Endothelial cell of umbilical vein (primary cell): ENCODE measurements around the gene MEX3C.

ENCODE experiments used
- CTCF ChIP-seq, 2 donors: IDR thresholded peaks; 1 replicate in 1 of 2; 2 replicates in 1 of 2; pipeline ENCODE4 v1.5.1; 2011; ENCODE audit warnings: low read length in 2 of 2, mild to moderate bottlenecking in 2 of 2, moderate library complexity in 2 of 2, control low read depth in 1 of 2, inconsistent platforms in 1 of 2, low read depth in 1 of 2; ENCODE audit not compliant: insufficient read depth in 1 of 2; ENCODE audit errors: extremely low read depth in 1 of 2
- EZH2 ChIP-seq: IDR thresholded peaks from 2 replicates; pipeline ENCODE4 v1.6.1; 2012; ENCODE audit warnings: borderline replicate concordance, low read depth, mild to moderate bottlenecking, moderate library complexity, low read length, inconsistent platforms; ENCODE audit not compliant: severe bottlenecking
- JUN ChIP-seq: IDR thresholded peaks from 2 replicates; pipeline ENCODE4 v1.6.1; 2011; ENCODE audit warnings: borderline replicate concordance, low read depth; ENCODE audit not compliant: insufficient read length, insufficient read depth
- MAX ChIP-seq: IDR thresholded peaks from 2 replicates; pipeline ENCODE4 v1.6.1; 2011; ENCODE audit not compliant: insufficient read depth, insufficient read length
- MYC ChIP-seq: IDR thresholded peaks from one replicate; pipeline ENCODE4 v1.6.1; 2011; ENCODE audit warnings: mild to moderate bottlenecking, low read depth, low read length
- POLR2A ChIP-seq: IDR thresholded peaks from 2 replicates; pipeline ENCODE4 v1.6.1; 2012; ENCODE audit warnings: low read depth, mild to moderate bottlenecking, control low read depth, low read length
- POLR2AphosphoS5 ChIP-seq: IDR thresholded peaks from 2 replicates; pipeline ENCODE4 v1.6.1; 2012; ENCODE audit warnings: low read depth, mild to moderate bottlenecking, control low read depth, low read length, moderate library complexity; ENCODE audit not compliant: insufficient read depth

- no peak for TF ChIP-seq CTCF (IDR thresholded peaks at IDR 0.05; ENCODE audit: extremely low read depth in 1 of 2, insufficient read depth in 1 of 2, low read depth in 1 of 2, low read length in 2 of 2)
- no peak for TF ChIP-seq POLR2A
- no peak for TF ChIP-seq MAX
- TF ChIP-seq JUN = no peak
- TF ChIP-seq EZH2 = no peak
- no peak for TF ChIP-seq POLR2AphosphoS5
- no peak for TF ChIP-seq MYC
Measured at GRCh38 chr18:51160646-51161045, 36.8 kb downstream of the MEX3C start.
